ENCODE measurements around the gene MVB12B. TPM values are rescaled to one million over a fixed set of nuclear protein-coding genes. Genes with fewer than 3 reads are reported as not detected.

The MVB12B gene
- total RNA-seq, 1 experiment from 2014 or later, result 10.9 TPM

DNA sequence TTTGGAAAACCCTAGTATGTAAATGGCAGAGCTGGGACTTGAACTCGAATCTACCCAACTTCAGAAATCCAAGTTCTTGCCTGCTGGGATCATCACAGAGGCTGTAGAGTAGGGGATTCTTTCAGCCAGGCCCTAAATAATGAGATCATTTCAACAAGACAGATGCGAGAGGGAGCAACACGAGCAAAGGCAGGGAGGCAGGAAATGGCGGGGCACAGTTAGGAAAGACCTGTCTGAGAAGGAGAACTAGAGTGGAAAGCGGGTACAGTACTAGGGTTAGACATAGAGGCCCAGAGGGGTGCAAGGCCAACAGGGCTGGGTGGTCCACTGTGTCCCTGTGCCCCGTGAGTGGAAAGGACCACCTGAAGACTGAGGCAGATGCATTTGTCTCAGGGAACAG, 46.1 kb downstream of the MVB12B start:
- no peak overlapping the region for H3K27ac ChIP-seq (ENCODE audit: low read depth, low read length)
- ATAC-seq, result no peak
- intact Hi-C loops (cut with micrococcal nuclease), result no loop called here

More for the DNA sequence above, 46.1 kb downstream of the MVB12B start:
- BruUV-seq (replicated peaks), result no TSS peak
- ChIA-PET CTCF (no interaction called here), POLR2A (no interaction called here), RAD21 (ENCODE audit: low non-redundant PET in 1 of 2, low total read pairs in 2 of 2, uncharacterized antibody in 2 of 2, unreplicated experiment in 2 of 2) (no interaction called here)
- no peaks in the 10 kb centered on the region for H3K36me3 ChIP-seq (ENCODE audit: control insufficient read depth in 1 of 2, insufficient read depth in 2 of 2, low read length in 2 of 2)
- no peaks in the 10 kb centered on the region for H3K9me3 ChIP-seq (ENCODE audit: control insufficient read depth in 1 of 2, insufficient read depth in 1 of 2, low read depth in 1 of 2, low read length in 2 of 2)
- no peak overlapping the region for H3K4me2 ChIP-seq (ENCODE audit: low read length)
- TF ChIP-seq YY1 (IDR thresholded peaks at IDR 0.05; ENCODE audit: extremely low read depth, insufficient replicate concordance, low read depth, low read length) (no peak), JUND (IDR thresholded peaks at IDR 0.05) (no peak), TCF7L2 (IDR thresholded peaks at IDR 0.05; ENCODE audit: borderline replicate concordance, extremely low read depth, insufficient read depth, insufficient read length) (no peak), FOSL1 (IDR thresholded peaks at IDR 0.05; ENCODE audit: low read depth) (no peak), REST (IDR thresholded peaks at IDR 0.05; ENCODE audit: low read depth) (no peak), ELF1 (IDR thresholded peaks at IDR 0.05; ENCODE audit: borderline replicate concordance, low read depth) (no peak), POLR2AphosphoS5 (IDR thresholded peaks at IDR 0.05; ENCODE audit: low read depth, low read length) (no peak), CBX3 (IDR thresholded peaks at IDR 0.05; ENCODE audit: low read depth) (no peak), SRF (IDR thresholded peaks at IDR 0.05; ENCODE audit: low read depth) (no peak), POLR2A (IDR thresholded peaks at IDR 0.05; ENCODE audit: borderline replicate concordance, extremely low read depth, insufficient read depth, insufficient read length) (no peak), RAD21 (IDR thresholded peaks at IDR 0.05; ENCODE audit: low read depth) (no peak), CEBPB (IDR thresholded peaks at IDR 0.05; ENCODE audit: low read depth) (no peak), ZFX (IDR thresholded peaks at IDR 0.05) (no peak), EGR1 (IDR thresholded peaks at IDR 0.05; ENCODE audit: low read depth) (no peak), SIN3A (IDR thresholded peaks at IDR 0.05; ENCODE audit: low read depth) (no peak), EZH2phosphoT487 (IDR thresholded peaks at IDR 0.05; ENCODE audit: borderline replicate concordance) (no peak)
- no peaks in the 10 kb centered on the region for H4K20me1 ChIP-seq (ENCODE audit: insufficient read depth)
- no peak overlapping the region for H2AFZ ChIP-seq (ENCODE audit: low read depth, low read length, poor library complexity, severe bottlenecking)
- no peak for DNase-seq (ENCODE audit: low read depth, low spot score)
- H3K9ac ChIP-seq (ENCODE audit: low read length), result no peak overlapping the region
- no peaks in the 10 kb centered on the region for H3K9me2 ChIP-seq (ENCODE audit: insufficient read depth)
- H3K79me2 ChIP-seq (ENCODE audit: insufficient read depth, low read length), result no peaks in the 10 kb centered on the region
- H3K4me1 ChIP-seq (ENCODE audit: control insufficient read depth in 1 of 2, insufficient read depth in 2 of 2, low read length in 2 of 2), result peaks cover 0 to 9% of the 10 kb centered on the region in 2 experiments; a peak in 1 of 4 replicates
- no peaks in the 10 kb centered on the region for H3K27me3 ChIP-seq (ENCODE audit: insufficient read depth, low read length)
- H3K4me3 ChIP-seq (replicated peaks in 1 of 2; ENCODE audit: low read depth in 1 of 2, low read length in 2 of 2), result no peak overlapping the region

All from HCT116 (cell line).